NOMO-1 treated with dmso at 0.1 percent for 144 hours (cell line): ENCODE measurements around the gene PDE1C.
A peak's percentile ranks its signal among the peaks of the same experiment; 100 is the strongest.

Source experiments
- DNase-seq: peaks from one replicate; lab custom pipeline; 2025; ENCODE audit not compliant: unreplicated experiment; lab: John Stamatoyannopoulos, UW

The PDE1C gene

DNA sequence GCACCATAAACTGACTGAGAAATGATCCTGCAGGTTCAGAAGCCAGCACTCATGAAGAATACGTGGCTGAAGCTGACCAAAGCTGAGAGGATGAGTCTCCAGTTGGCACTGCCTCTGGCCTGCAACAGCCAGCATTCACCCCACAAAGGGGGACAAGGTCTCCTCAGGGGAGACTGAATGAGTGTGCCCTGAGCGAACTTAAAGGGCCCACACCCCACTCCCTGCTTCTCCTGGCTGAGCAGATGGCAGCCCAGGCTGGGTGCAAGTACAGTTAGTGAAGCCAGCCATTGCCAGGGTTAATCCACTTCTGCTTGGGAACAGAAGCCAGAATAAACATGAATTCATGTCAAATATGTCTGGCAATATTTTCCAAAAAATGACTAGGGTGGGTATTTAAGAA, 285.1 kb downstream of the PDE1C start:
- no peak for DNase-seq

DNA sequence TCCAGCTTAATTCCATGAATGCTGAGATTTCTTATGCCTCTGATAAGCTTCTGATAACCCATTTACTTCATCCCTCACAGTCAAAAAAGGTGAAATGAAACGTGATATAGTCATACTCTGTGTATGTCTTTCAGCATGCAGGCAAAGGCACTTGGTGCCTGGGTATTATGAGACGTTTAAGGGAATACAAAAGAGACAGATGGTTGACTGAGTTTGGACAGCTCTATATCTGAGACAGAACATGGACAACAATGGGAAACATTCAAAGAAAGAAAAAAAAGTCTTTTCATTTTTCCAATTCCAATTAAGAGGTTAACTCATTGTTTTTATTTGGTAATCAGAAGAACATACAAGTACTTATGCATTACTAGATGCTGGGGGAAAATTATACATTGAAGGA, 287.0 kb downstream of the PDE1C start:
- no peak for DNase-seq

DNA sequence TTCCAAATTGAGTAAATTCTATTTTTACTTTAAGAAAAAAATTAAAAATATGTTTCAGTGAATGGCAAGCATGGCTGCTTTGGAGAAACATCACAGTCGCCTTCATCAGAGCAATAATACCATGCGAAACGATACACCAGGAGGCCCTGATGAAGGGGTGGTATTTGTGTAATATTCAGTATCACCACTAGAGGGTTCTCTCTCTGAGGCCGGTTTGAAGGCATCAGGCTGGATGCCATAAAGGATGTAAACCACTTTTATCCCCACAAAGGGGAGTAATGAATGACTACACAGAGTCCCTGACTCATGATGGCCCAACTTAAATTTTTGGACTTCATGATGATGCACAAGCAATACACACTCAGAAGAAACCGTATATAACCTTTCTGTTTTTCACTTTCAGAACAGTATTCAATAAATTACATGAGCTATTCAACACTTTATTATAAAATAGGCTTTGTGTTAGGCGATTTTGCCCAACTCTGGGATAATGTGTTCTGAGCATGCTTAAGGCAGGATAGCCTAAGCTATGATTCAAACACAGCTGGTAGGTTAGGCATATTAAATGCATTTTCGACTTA, 287.7 kb downstream of the PDE1C start:
- DNase-seq: peak; percentile 68

DNA sequence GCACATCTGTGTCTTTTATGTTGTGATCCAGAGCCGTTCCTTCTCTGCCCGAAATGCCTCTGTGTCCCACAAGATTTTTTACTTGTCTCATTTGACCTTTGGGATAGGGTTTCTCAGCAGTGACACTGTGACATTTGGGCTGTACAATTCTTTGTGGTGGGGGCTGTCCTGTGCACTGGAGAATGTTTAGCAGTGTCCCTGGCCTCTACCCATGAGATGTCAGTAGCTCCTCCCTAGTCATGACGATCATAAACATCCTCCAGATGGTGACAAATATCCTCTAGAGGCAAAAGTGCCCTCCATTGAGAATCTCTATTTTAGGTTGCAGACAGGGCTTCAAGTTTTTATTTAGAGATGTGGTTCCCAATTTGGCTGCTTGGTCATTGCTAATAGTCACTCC, 291.9 kb downstream of the PDE1C start:
- no peak for DNase-seq

DNA sequence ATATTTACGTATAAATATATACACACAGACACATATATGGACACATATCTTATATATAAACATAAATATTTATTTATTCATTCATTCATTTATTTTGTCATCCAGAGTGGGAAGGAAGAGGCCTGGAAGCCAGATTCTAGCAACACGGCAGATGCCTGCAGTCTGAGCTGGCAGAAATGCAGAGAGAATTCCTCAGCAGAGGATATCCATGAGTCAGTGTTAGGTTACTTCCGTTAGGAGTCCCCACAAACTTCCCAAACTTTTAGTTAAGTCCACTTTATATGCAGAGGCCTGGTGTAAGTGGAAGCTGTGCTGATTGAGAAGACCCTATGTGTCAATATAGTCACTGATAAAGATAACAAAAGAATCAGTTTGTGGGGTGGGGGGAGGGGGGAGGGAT, 293.6 kb downstream of the PDE1C start:
- DNase-seq: no peak

DNA sequence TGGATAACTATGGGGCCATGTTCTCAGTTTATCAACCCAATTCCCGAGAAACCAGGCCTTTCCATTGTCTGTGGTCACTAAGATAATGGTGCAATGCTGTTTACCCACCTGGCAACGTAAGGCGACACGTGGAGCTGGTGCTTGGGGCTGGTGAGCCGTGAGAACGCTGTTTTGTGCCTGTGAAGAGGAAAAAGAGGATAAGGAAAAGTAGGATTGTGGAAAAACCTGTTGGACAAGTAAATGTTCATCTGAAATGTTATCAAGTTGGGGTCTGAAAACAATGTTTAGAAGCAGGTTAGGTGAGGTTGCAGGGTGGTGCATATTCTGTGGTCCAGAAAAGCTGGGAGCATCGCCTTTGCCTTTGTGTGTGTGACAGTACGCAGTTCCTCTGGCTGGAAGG, 294.7 kb downstream of the PDE1C start:
- DNase-seq: no peak

DNA sequence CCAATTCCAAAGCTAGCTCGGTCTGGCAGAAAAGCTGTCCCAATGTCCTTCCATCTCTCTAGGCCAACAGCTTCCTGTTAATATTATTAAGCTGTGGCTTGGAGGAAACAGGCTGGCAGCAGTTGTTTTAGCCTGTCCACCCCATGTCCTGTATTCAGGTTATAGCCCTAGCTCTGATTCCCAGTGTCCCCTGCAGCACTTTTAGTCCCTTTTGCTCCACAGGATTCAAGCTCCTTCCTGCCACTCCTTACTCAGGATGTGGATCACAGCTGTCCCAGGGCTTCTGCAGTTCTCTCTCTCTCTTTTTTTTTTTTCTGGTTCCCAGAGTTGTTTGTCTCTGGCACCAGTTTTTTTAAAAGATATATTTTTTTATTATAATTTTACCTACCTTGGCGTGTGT, 298.0 kb downstream of the PDE1C start:
- no peak for DNase-seq

DNA sequence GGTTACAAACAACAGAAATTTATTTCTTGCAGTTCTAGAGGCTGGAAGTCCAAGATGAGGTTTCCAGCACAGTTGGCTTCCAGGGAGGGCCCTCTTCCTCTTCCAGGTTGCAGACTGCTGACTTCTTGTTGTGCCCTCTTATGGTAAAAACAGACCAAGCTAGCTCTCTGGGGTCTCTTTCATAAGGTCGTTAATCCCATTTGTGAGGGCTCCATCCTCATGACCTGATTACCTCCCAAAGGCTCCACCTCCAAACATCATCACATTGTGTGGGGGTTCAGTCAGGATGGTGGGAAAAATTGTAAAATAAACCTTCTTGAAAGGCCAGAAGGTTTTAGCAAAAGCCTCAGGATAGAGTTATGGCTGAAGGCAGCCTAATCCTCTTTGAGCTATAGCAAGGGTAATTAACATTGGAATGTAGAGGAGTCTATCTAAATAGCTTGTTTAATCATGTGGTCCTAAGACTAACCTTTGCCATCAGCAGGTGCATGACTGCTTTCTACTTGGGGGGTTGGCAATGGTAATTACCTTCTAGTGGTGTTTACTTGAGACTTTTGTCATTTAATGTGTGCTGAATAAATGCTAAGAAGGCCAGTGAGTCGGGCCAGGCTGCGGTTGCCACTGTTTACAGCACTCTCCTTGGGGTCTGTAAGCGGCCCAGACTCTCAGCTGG, 302.4 kb downstream of the PDE1C start:
- no peak for DNase-seq

DNA sequence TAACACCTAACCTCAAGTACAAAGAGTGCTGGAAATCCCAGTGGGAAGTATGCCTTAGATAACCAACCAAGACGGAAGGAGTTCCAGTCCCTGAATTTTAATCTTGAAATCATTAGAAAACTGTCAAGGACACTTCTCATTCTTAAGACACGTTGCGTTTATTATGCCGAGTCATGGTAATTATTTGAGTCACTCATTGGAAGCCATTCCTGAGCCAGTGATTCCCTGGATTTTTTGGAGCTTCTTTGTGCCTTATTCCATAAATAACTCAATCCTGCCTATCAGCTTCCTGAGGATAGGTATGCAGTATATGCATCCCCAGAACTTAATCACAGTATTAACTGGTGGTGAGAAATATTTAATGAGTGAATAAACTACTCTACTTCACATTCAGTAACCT, 305.7 kb downstream of the PDE1C start:
- DNase-seq: no peak

DNA sequence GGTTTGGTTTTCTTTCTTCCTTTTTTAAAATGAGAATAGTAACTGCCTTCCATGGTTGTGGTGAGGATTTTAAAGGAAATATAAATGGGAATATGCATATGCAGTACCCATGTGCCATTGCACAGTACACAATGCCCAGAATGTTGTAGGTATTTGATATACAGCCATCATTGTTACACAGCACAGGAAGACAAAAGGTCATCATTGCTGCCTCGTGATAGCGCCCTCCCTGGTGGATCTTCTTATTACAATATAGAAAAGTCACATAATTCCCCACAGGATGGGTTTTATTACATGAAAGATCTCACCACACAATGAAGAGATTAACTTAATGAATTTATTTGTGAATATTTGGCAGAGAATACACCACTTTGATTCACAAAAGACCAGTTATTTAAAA, 306.7 kb downstream of the PDE1C start:
- DNase-seq: no peak

DNA sequence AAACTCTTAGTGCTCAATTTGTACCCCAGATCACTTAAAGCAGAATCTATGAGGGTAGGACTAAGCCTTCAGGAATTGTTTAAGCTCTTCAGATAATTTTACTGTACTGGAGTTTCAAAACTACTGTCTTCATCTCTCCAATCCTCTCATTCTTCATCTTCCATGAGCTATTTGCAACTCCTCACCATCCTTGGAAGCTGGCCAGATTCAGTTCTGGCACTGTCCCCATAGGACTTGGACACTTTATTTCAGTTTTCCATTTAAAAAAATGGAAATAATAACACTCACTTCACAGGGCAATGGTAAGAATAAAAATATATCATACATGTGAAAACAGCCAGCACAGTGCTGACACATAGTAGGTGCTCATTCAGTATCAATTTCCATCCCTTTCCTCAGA, 308.6 kb downstream of the PDE1C start:
- no peak for DNase-seq

DNA sequence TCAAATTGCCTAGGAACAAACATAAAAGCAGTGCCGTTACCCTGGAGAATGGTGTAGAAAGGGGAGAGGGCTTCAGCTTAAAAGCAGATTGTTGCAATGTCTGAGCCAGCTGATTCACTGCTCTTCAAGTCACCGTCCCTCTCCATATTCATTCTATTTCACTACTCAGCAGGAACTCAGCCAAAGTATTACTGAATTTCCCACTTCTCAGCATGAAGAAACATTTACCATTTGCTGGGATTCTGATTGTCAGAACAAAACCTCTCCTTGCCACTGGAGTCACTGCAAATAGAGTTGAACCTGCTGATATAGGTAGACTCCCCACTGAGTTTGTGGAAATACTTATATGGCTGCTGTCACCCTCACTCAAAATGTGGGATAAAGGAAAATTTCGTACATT, 311.5 kb downstream of the PDE1C start:
- no peak for DNase-seq

DNA sequence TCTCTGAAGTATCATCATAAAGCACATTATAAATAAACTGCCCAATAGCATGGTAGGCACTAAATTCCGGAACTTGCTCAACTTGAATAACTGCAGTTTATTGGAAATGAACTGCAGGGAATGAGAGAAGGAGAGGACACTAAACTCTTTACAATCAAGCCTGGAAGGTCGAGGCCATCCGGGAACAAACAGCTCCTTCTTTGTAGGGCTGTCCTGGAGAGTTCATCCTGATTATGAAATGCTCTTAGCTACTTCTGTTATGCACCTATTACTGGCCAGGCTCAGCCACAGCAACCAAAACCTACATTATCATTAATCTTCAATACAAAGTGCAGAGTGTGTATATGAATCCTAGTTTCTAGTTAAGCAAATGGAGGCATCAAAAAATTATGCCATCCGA, 318.5 kb downstream of the PDE1C start:
- no peak for DNase-seq

DNA sequence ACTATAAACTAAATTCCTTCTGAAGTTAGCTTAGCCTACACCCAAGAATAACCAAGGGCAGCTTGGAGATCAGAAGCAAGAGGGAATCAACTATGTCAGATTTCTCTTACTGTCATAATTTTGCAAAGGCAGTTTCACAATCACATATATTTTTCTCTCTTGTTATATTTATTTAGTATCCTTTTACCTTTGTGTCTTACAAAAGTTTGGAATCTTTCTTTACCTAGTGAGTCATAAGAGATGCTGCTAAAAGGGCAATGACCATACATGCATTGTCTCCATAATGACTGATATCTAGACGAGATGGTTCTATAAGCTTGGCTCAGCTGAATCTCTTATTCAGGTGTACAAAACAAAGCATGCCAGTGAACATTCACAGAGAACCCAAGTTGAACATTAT, 322.1 kb downstream of the PDE1C start:
- DNase-seq: no peak

DNA sequence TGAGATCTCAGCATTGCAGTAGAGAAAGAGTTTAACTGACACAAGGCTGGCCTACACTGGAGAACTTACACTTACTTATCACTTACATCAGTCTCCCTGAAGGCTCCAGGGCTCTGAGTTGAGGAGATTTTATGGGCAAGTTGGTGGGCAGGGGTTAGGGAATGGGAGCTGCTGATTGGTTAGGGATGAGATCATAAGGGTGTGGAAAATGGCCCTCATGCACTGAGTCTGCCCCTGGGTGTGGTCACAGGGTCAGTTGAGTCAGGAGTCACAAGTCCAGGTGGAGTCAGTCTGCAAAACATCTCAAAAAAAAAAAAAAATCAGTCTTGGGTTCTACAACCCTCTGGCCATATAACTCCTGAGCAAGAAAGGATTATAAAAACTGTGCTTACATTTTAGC, 322.7 kb downstream of the PDE1C start:
- DNase-seq: no peak

DNA sequence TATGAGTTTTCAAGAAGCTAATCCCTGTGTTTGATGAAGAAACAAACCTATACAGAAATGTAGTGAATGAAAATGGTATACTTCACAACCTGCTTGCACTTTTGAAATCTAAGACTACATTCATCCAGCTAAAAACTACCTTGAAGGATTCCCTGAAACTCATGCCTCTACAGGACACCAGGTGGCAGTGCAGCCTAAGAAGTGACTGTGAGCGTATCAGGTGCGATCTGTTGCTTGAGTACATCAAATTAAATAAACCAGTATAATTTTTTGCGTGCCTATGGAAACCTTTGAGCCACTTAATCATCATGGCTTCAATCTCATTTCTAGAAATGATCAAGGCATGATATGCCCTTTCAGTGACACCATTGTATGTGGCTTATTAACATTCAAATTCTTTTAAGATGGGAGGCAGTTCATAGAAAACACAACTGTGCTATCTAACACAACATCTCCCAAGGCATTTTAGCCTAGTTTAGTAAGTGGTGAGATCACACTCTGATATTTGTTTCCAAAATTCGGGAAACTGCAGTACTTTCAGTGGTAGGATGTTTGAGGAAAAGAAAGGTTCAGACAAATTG, 325.8 kb downstream of the PDE1C start:
- DNase-seq: peak; percentile 5

DNA sequence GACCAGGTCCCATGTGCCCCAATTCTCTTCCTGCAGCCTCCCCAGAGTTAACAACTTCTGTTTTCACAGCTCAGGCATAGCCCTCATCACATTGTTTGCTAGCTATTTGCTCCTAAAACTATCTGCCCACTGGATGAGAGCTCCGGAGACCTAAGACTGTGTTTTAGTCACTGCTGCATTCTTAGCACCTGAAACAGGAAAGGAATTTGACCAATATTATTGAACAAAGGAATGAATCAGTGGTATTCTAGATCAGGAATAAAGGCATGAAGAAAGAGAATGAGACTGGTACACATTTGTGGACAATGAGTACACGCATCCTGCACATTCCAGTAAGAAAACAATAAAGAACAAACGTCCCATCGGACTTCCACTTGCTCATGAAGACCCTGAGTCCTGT, 328.4 kb downstream of the PDE1C start:
- no peak for DNase-seq

DNA sequence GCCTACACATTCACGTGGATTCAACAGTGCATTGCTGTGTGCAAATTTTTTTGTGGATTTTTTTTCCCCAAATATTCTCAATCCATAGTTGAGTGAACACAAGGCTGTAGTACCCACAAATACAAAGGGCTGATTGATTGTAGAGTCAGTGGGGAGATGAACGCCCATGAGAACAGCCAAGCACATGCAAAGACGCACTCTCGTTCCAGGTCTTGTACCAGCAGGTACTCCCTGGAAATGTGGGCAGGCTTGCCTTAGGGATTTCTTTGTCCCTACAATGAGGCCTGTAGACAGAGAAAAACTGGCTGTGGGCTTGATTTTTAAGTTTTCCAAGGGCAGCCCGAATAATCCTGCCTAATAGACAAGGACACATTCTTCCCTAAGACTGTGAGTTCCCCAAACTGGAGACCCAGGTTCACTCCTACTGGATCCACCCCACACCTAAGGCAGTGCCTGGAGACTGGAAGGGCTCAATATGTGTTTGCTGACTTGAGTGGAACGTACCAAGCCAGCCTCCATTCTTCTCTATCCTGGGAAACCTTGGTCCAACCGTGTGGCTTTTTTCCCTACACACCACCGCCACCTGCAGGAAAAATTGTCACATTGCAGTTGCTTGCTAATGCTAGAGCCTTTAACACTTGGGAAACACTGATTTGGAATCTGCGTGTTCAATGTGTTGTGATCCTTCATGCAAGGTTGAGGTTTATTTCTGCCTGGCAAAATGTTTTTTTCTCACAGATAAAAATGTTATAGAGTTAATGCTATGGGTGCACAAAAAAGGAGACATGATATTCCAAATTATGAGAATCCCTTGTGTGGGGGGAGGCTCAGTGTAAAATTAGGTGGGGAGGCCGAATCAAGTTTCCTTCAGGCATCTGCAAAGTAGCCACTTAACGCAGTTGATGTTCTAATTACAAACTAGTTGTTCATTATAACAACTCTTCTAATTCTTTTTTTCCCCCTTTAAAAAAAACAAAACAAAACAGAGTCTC, 333.9 kb downstream of the PDE1C start:
- DNase-seq: peak; percentile 42

DNA sequence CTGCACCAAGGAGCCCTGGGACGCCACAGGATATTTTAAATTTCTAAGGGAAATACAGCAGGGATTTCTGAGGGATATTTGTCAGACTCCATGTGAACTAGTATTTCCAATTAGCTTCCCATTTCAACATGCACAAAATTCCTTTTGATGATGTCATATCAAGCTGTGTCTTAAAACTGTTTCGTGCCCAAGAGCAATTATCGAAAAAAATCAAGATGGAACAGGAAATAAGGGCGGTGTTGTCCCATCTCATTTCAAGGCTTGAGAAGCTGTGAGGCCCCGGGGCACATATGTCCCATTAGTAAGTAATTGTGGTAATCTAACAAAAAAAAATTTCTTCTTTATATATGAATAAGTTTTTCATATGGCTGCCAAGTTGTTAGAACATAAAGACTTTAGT, 335.8 kb downstream of the PDE1C start:
- no peak for DNase-seq

DNA sequence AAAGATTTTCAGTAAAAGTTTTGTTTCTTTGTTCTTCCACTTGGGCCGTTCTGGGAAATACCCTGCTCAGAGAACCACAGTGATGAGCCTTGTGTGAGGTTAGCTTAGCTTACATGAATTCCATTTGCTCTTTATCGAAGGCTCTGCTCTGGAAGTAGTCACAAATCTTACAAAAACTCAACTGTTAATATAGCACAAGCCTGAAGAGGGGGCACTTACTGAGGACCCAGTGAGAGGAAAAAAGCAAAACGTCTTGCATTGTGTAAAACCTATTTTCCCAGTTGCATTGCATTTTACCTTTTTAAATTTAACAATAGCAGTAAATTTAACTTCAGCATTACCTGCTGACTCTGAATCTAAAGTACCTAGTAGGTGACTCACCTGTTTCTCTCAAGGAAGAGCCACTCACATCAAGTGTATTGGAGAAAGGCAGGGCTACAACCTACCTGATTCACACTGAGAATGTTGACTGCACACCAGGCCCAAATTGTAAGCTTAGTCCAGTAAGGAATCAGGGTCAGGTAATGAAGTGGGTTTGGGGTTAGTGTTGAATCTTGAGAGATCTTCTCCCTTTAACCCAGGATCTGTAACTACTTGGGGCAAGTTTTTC, 340.9 kb downstream of the PDE1C start:
- DNase-seq: no peak

DNA sequence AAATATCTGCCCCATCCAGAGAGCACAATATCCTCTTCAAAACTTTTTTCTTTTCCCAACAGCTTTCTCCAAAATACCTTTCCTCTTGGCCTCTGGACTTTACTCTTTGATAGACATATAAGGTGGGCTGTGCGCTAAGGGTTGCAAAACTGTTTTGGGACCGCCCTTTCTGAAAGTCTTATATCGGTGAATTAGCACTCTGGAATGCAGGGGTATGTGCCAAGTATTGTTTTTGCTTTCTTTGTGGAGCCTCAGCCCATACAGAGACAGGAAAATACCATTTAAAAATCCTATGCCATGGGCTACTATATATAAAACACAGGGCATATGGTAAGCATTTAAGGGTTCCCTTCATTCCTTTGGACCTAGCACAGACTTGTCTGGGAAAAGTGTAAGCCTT, 345.5 kb downstream of the PDE1C start:
- DNase-seq: no peak
